Measurements from ENCODE around the gene ELANE.

Gene ELANE

DNA sequence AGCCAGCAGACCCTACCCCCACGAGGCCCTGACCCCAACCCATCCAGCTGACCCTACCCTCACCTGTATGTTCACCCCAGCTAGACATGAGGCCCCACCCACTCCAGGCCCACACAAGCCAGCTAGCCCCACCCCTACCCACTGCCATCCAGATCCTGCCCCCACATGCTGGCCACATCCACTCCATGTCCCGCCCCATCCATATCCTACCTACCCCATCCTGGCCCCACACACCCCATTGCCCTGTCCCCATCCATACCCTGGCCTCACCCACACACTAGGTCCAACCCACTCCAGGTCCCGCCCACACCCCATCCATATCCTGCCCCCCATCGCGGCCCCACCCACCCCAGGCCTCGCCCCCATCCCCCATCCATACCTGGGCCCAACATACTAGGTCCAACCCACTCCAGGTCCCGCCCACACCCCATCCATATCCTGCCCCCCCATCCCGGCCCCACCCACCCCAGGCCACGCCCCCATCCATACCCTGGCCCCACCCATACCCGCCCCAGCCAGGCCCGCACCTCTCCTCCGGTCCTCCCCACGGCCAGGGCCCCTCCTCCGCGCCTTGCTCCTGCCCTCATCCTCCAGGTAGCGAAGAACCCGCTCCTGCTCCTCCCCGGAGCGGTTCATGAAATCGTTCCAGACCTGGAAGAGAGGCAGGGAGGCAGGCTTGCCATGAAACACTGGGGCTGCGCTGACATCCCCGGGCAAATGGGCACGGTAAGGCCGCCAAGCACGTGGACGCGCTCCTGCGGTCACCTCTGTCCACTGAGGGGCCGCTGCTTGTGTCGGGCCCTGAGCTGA lies 48.4 kb downstream of the ELANE start:
- DNase-seq, result no peak

DNA sequence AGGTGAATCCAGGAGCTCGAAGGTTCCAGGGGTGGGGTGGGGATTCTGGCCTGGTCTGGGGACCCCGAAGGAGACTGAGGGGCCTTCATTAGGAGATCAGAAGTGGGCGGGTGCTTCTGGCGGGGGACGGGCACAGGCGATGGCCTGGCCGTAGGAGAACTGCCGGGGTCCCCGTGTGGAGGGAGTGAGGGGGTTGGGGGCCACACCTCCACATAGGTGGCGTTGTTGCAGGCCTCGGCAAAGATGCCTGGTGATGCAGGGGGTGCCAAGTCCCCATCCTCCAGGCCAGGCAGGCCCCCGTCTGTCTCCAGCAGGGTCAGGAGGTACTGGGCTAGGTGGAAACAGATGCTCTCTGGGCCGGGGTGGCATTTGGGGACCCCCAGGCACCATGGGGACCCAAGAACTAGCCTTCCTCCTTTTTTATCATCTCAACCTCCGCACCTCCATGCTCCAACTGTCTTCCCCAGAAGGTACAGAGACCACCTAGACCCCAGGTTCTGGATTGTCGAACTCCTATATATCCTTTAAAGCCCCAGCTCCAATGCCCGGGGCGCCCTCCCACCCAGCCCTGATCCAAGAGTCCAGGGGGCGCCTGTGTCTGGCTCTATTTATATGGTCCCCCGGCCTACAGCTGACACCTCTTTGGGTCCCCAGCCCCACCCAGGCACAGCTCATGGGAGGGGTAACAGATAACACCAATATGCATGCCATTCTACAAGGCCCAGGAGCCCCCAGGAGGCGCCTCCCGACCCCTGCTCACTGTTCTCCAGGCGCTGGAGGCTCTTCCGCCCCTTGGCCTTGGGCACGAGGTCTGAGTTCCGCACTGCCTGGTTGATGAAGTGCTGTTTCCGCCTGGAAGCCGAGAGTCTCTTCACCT lies 49.4 kb downstream of the ELANE start:
- no peak for DNase-seq

DNA sequence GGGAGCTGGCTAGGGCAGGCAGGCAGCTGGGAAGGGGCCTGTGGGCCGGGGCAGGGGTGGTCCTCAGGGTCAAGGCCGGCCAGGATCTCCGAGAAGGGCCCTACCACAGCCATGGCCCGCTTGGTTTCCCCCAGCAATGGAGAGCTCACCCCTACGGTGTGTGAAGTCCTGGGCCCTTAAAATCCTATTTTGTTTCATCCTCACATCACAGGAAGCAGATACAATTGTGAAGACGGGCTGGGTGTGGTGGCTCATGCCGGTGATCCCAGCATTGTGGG lies 49.9 kb downstream of the ELANE start:
- DNase-seq, result no peak

DNA sequence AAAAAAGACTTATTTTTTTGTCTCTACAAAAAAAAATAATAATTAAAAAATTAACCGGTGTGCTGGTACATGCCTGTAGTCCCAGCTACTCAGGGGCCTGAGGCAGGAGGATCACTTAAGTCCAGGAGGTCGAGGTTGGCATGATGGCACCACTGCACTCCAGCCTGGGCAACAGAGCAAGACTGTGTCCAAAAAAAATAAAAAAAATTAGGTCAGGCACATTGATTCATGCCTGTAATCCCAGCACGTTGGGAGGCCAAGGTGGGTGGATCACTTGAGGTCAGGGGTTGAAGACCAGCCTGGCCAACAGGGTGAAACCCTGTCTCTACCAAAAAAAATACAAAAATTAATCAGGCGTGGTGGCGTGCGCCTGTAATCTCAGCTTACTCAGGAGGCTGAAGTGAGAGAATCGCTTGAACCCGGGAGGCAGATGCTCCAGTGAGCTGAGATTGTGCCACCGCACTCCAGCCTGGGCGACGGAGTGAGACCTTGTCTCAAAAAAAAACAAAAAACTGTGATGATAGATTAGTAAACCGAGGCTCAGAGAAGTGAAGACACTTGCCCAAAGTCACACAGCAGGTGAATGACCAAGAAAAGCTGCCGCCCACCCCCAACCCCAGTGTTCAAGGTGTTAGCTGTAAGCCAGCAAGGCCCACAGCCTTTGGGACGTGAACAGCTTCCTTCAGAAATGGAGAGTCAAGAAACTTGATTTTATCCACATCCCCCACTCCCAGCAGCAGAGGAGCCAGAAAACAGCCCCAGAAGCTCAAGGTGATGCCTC lies 50.5 kb downstream of the ELANE start:
- no peak for DNase-seq

DNA sequence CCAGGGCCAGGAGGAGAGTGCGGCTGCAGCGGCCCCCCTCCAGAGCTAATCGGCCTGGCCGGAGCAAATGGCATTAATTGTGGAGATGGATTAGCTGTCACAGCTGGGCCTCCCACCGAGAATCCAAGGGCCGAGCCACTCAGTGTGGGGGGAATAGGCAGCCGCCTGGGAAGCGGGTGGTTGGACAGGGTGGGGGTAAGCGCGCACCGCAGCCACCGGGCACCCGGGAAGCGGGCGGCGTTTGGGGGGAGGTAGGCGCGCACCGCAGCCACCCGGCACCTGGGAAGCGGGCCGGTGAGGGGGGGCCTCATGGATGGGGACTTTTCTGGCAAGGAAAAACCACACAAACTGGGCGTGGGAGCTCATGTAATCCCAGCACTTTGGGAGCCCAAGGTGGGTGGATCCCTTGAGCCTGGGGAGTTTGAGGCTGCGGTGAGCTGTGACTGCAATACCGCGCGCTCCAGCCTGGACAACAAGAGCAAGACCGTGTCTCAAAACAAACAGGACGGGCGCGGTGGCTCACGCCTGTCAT lies 51.2 kb downstream of the ELANE start:
- DNase-seq, result no peak

DNA sequence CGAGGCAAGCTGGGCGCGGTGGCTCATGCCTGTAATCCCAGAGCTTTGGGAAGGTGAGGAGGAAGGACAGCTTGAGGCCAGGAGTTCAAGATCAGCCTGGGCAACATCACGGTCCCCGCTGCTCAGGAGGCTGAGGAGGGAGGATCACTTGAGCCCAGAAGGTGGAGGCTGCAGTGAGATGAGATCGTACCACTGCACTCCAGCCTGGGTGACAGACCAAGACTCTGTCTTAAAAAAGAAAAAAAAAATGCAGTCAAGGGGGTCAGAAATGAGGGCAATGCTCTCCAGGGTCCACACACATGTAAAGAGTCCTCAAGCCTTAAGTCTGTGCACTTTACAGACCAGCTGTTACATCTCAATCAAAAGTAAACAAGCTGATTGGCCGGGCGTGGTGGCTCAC lies 52.4 kb downstream of the ELANE start:
- DNase-seq, result no peak

All from NCI-H1436 (cell line).